GM12891 (cell line): ENCODE results near the gene KRTCAP2.
"Not testable (repeated sequence)": the region's sequence is repeated elsewhere in the genome, so short reads cannot be mapped to it uniquely, and the experiment has no call there.

Source experiments
- PAX5 ChIP-seq: IDR thresholded peaks from 2 replicates; pipeline ENCODE4 v1.6.1; 2011; ENCODE audit warnings: low read length, moderate library complexity, mild to moderate bottlenecking; ENCODE audit not compliant: insufficient read depth, severe bottlenecking
- POLR2A ChIP-seq: IDR thresholded peaks from 2 replicates; pipeline ENCODE4 v1.6.1; 2011; ENCODE audit warnings: low read depth, low read length, control low read depth
- POLR2AphosphoS5 ChIP-seq: IDR thresholded peaks from 2 replicates; pipeline ENCODE4 v1.6.1; 2011; ENCODE audit warnings: low read depth, low read length, control low read depth
- POU2F2 ChIP-seq: IDR thresholded peaks from 2 replicates; pipeline ENCODE4 v1.6.1; 2011; ENCODE audit warnings: low read depth, mild to moderate bottlenecking, control low read depth, low read length, moderate library complexity
- SPI1 ChIP-seq: IDR thresholded peaks from 2 replicates; pipeline ENCODE4 v1.6.1; 2011; ENCODE audit warnings: low read depth, low read length, control low read depth
- TAF1 ChIP-seq: IDR thresholded peaks from 2 replicates; pipeline ENCODE4 v1.6.1; 2011; ENCODE audit warnings: low read depth, low read length, control low read depth

DNA sequence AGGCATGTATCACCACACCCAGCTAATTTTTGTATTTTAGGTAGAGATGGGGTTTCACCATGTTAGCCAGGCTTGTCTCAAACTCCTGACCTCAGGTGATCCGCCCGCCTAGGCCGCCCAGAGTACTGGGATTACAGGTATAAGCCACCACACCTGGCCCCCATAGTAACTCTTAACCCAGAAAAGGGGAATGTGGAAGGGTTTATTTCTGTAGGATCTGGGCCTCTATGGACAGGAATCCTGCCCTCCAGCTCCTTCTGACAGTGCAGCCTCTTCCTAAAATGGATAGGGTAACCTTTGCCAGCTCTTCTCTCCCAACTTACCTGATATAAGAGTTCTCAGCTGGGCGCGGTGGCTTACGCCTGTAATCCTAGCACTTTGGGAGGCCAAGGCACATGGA lies 10.5 kb downstream of the KRTCAP2 start:
- not testable (repeated sequence) for TF ChIP-seq POLR2A, SPI1, POLR2AphosphoS5, POU2F2, TAF1, PAX5
